ENCODE results near the gene TOX3.

TOX3 gene

GRCh38 chr16:52439750-52440149 lies 107.2 kb downstream of the TOX3 start:
- Histone ChIP-seq H3K9ac (ENCODE audit: low read depth, low read length) (no peak overlapping the region), H3K4me1 (ENCODE audit: insufficient read depth, low read length) (peaks cover 6% of the 10 kb centered on the region; the same call in 1 of the 2 replicates), H3K4me3 (ENCODE audit: low read length) (no peak overlapping the region), H3K27ac (ENCODE audit: low read length) (no peak overlapping the region), H3K27me3 (ENCODE audit: insufficient read depth, low read length) (no peaks in the 10 kb centered on the region), H3K36me3 (ENCODE audit: insufficient read depth, low read depth, low read length) (peaks cover 74% of the 10 kb centered on the region), H3K9me3 (ENCODE audit: insufficient read depth, low read depth, low read length) (no peaks in the 10 kb centered on the region)

- Histone ChIP-seq H3K9me3 (ENCODE audit: insufficient read depth, low read depth, low read length) (no peaks in the 10 kb centered on the region), H3K36me3 (ENCODE audit: insufficient read depth, low read depth, low read length) (peaks cover 71% of the 10 kb centered on the region), H3K9ac (ENCODE audit: low read depth, low read length) (no peak overlapping the region), H3K27me3 (ENCODE audit: insufficient read depth, low read length) (no peaks in the 10 kb centered on the region), H3K4me3 (ENCODE audit: low read length) (no peak overlapping the region), H3K27ac (ENCODE audit: low read length) (no peak overlapping the region), H3K4me1 (ENCODE audit: insufficient read depth, low read length) (0 out of 2 replicates have a peak, but pooled peaks cover 2% of the 10 kb centered on the region)
Observed at GRCh38 chr16:52439171-52439701, 107.7 kb downstream of the TOX3 start.

- Histone ChIP-seq H3K4me3 (ENCODE audit: low read length) (no peak overlapping the region), H3K9ac (ENCODE audit: low read depth, low read length) (no peak overlapping the region), H3K27me3 (ENCODE audit: insufficient read depth, low read length) (no peaks in the 10 kb centered on the region), H3K9me3 (ENCODE audit: insufficient read depth, low read depth, low read length) (no peaks in the 10 kb centered on the region), H3K27ac (ENCODE audit: low read length) (no peak overlapping the region), H3K36me3 (ENCODE audit: insufficient read depth, low read depth, low read length) (peaks cover 52% of the 10 kb centered on the region), H3K4me1 (ENCODE audit: insufficient read depth, low read length) (0 out of 2 replicates have a peak, but pooled peaks cover 2% of the 10 kb centered on the region)
Observed at GRCh38 chr16:52437277-52437670, 109.7 kb downstream of the TOX3 start.

- Histone ChIP-seq H3K36me3 (ENCODE audit: insufficient read depth, low read depth, low read length) (peaks cover 45% of the 10 kb centered on the region), H3K9ac (ENCODE audit: low read depth, low read length) (no peak overlapping the region), H3K4me3 (ENCODE audit: low read length) (no peak overlapping the region), H3K27me3 (ENCODE audit: insufficient read depth, low read length) (no peaks in the 10 kb centered on the region), H3K9me3 (ENCODE audit: insufficient read depth, low read depth, low read length) (no peaks in the 10 kb centered on the region), H3K4me1 (ENCODE audit: insufficient read depth, low read length) (0 out of 2 replicates have a peak, but pooled peaks cover 2% of the 10 kb centered on the region), H3K27ac (ENCODE audit: low read length) (no peak overlapping the region)
Observed at GRCh38 chr16:52436339-52437276, 110.3 kb downstream of the TOX3 start.

- Histone ChIP-seq H3K27me3 (ENCODE audit: insufficient read depth, low read length) (no peaks in the 10 kb centered on the region), H3K27ac (ENCODE audit: low read length) (no peak overlapping the region)
Observed at GRCh38 chr16:52434224-52434623, 112.7 kb downstream of the TOX3 start.

DNA sequence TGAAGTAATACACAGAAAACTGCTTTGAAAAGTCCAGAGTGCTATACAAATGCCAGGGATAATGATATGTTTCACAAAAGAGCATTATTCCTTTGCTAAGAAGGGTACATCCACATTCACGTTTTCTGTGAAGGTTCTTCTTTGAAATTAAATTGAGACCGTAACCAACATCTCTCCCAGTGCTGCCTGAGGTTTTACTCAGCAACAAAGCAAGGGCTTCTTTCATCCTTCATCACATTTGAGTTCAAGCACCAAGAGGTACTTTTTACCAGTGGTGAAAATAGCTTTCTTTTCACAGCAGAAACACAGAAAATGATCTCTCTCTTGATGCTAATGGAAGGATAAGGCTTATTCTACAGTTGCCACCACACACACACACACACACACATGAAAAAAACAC lies 113.3 kb downstream of the TOX3 start:
- Histone ChIP-seq H3K27ac (ENCODE audit: low read length) (no peak overlapping the region), H3K36me3 (ENCODE audit: insufficient read depth, low read depth, low read length) (peaks cover 19% of the 10 kb centered on the region), H3K9ac (ENCODE audit: low read depth, low read length) (no peak overlapping the region), H3K4me3 (ENCODE audit: low read length) (no peak overlapping the region), H3K4me1 (ENCODE audit: insufficient read depth, low read length) (0 out of 2 replicates have a peak, but pooled peaks cover 2% of the 10 kb centered on the region), H3K9me3 (ENCODE audit: insufficient read depth, low read depth, low read length) (no peaks in the 10 kb centered on the region), H3K27me3 (ENCODE audit: insufficient read depth, low read length) (no peaks in the 10 kb centered on the region)

More at GRCh38 chr16:52434224-52434623, 112.7 kb downstream of the TOX3 start:
- Histone ChIP-seq H3K9me3 (ENCODE audit: insufficient read depth, low read depth, low read length) (no peaks in the 10 kb centered on the region), H3K4me1 (ENCODE audit: insufficient read depth, low read length) (0 out of 2 replicates have a peak, but pooled peaks cover 2% of the 10 kb centered on the region), H3K36me3 (ENCODE audit: insufficient read depth, low read depth, low read length) (peaks cover 25% of the 10 kb centered on the region), H3K9ac (ENCODE audit: low read depth, low read length) (no peak overlapping the region), H3K4me3 (ENCODE audit: low read length) (no peak overlapping the region)

DNA sequence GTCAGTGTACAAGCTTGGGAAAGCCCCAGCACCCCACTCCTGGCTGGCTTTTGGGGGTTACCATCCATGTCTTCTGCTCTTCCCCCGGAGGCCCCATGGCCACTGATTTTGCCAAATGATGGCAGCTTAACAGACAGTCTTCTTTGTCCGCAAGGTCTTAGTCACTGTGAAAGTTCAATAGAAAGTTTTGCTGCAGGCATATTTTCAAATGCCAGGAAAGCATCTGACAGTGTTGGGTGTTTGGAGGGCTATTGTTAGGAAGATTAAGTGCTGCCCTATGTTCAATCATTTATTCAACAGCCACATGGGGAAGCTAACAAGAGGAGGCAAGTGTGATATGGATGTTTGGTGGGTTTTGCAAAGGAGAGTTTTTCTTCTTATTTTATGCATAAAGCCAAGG lies 122.4 kb downstream of the TOX3 start:
- no peaks in the 10 kb centered on the region for H3K36me3 ChIP-seq (ENCODE audit: insufficient read depth, low read depth, low read length)
- no peaks in the 10 kb centered on the region for H3K27me3 ChIP-seq (ENCODE audit: insufficient read depth, low read length)
- H3K27ac ChIP-seq (ENCODE audit: low read length): no peak overlapping the region
- no peaks in the 10 kb centered on the region for H3K9me3 ChIP-seq (ENCODE audit: insufficient read depth, low read depth, low read length)
- no peaks in the 10 kb centered on the region for H3K4me1 ChIP-seq (ENCODE audit: insufficient read depth, low read length)
- no peak overlapping the region for H3K9ac ChIP-seq (ENCODE audit: low read depth, low read length)
- no peak overlapping the region for H3K4me3 ChIP-seq (ENCODE audit: low read length)

GRCh38 chr16:52422307-52422706 lies 124.6 kb downstream of the TOX3 start:
- Histone ChIP-seq H3K4me1 (ENCODE audit: insufficient read depth, low read length) (no peaks in the 10 kb centered on the region), H3K9me3 (ENCODE audit: insufficient read depth, low read depth, low read length) (peaks cover 5% of the 10 kb centered on the region; the same call in 1 of the 2 replicates), H3K36me3 (ENCODE audit: insufficient read depth, low read depth, low read length) (no peaks in the 10 kb centered on the region), H3K27me3 (ENCODE audit: insufficient read depth, low read length) (no peaks in the 10 kb centered on the region), H3K9ac (ENCODE audit: low read depth, low read length) (no peak overlapping the region), H3K27ac (ENCODE audit: low read length) (no peak overlapping the region), H3K4me3 (ENCODE audit: low read length) (no peak overlapping the region)

GRCh38 chr16:52418201-52418600 lies 128.7 kb downstream of the TOX3 start:
- Histone ChIP-seq H3K27me3 (ENCODE audit: insufficient read depth, low read length) (no peaks in the 10 kb centered on the region), H3K9ac (ENCODE audit: low read depth, low read length) (no peak overlapping the region), H3K36me3 (ENCODE audit: insufficient read depth, low read depth, low read length) (no peaks in the 10 kb centered on the region), H3K9me3 (ENCODE audit: insufficient read depth, low read depth, low read length) (peaks cover 12% of the 10 kb centered on the region; the same call in 1 of the 2 replicates), H3K27ac (ENCODE audit: low read length) (no peak overlapping the region), H3K4me3 (ENCODE audit: low read length) (no peak overlapping the region), H3K4me1 (ENCODE audit: insufficient read depth, low read length) (no peaks in the 10 kb centered on the region)

DNA sequence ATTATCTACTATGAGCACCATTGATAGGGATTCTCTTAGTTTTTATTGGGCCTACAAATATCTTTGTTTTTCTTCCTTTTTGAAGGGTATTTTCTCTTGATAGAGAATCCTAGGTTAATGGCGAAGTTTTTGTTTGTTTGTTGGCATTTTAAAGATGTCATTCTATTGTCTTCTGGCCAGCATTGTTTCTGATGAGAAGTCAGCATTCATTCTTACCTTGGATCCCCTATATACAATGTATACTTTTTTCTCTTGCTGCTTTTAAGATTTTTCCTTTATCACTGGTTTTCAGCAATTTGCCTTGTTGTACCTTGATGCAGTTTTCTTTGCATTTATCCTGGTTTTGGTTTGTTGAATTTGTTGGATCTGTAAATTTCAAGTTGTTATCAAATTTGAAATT lies 130.1 kb downstream of the TOX3 start:
- Histone ChIP-seq H3K4me1 (ENCODE audit: insufficient read depth, low read length) (no peaks in the 10 kb centered on the region), H3K9me3 (ENCODE audit: insufficient read depth, low read depth, low read length) (peaks cover 12% of the 10 kb centered on the region; the same call in 1 of the 2 replicates), H3K36me3 (ENCODE audit: insufficient read depth, low read depth, low read length) (no peaks in the 10 kb centered on the region), H3K9ac (ENCODE audit: low read depth, low read length) (no peak overlapping the region), H3K4me3 (ENCODE audit: low read length) (no peak overlapping the region), H3K27ac (ENCODE audit: low read length) (no peak overlapping the region), H3K27me3 (ENCODE audit: insufficient read depth, low read length) (no peaks in the 10 kb centered on the region)

- Histone ChIP-seq H3K27me3 (ENCODE audit: insufficient read depth, low read length) (no peaks in the 10 kb centered on the region), H3K9me3 (ENCODE audit: insufficient read depth, low read depth, low read length) (no peaks in the 10 kb centered on the region), H3K4me3 (ENCODE audit: low read length) (no peak overlapping the region), H3K9ac (ENCODE audit: low read depth, low read length) (no peak overlapping the region), H3K27ac (ENCODE audit: low read length) (no peak overlapping the region), H3K4me1 (ENCODE audit: insufficient read depth, low read length) (no peaks in the 10 kb centered on the region), H3K36me3 (ENCODE audit: insufficient read depth, low read depth, low read length) (no peaks in the 10 kb centered on the region)
Observed at GRCh38 chr16:52411011-52411410, 135.9 kb downstream of the TOX3 start.

Measured in iPS-20b (cell line).